Nephron (organoid): Measurements from ENCODE around the gene CXCR5.

Experiments
- H3K27ac Mint-ChIP-seq, 3 experiments: 2 replicates each; pipeline ENCODE4 v1.8.0; 2020; ENCODE audit warnings: mixed read lengths in 3 of 3, mild to moderate bottlenecking in 2 of 3, moderate library complexity in 1 of 3
- H3K27me3 Mint-ChIP-seq: 2 replicates; pipeline ENCODE4 v1.8.0; 2021; ENCODE audit warnings: low read depth, mild to moderate bottlenecking, moderate library complexity, mixed read lengths
- H3K36me3 Mint-ChIP-seq: 2 replicates; pipeline ENCODE4 v1.8.0; 2020; ENCODE audit warnings: low read depth, mixed read lengths
- H3K4me1 Mint-ChIP-seq: 2 replicates; pipeline ENCODE4 v1.8.0; 2020; ENCODE audit warnings: mixed read lengths
- H3K4me3 Mint-ChIP-seq, 3 experiments: 2 replicates each; pipeline ENCODE4 v1.8.0; 2020; ENCODE audit warnings: mild to moderate bottlenecking in 3 of 3, mixed read lengths in 3 of 3, moderate library complexity in 2 of 3
- H3K9me3 Mint-ChIP-seq: 2 replicates; pipeline ENCODE4 v1.8.0; 2020; ENCODE audit warnings: mixed read lengths
- CTCF ChIP-seq, 3 experiments: fragments of 200-600 bp; sonication (generic); IDR thresholded peaks; one replicate each; pipeline ENCODE4 v1.5.0; 2021; ENCODE audit warnings: antibody characterized with exemption in 3 of 3; ENCODE audit not compliant: unreplicated experiment in 3 of 3

The CXCR5 gene

GRCh38 chr11:118851970-118852369 is 31.7 kb upstream of the CXCR5 start:
- H3K27ac Mint-ChIP-seq: no peak overlapping the region
- H3K4me1 Mint-ChIP-seq: no peaks in the 10 kb centered on the region
- H3K9me3 Mint-ChIP-seq: no peaks in the 10 kb centered on the region
- TF ChIP-seq CTCF (IDR thresholded peaks at IDR 0.05; ENCODE audit: unreplicated experiment in 3 of 3): no peak
- H3K27me3 Mint-ChIP-seq: no peaks in the 10 kb centered on the region
- no peaks in the 10 kb centered on the region for H3K36me3 Mint-ChIP-seq
- H3K4me3 Mint-ChIP-seq: no peak overlapping the region

GRCh38 chr11:118853678-118854077 is 30.0 kb upstream of the CXCR5 start:
- Mint-ChIP-seq H3K9me3 (no peaks in the 10 kb centered on the region), H3K4me1 (no peaks in the 10 kb centered on the region), H3K27me3 (no peaks in the 10 kb centered on the region), H3K36me3 (no peaks in the 10 kb centered on the region), H3K27ac (no peak overlapping the region), H3K4me3 (no peak overlapping the region)
- TF ChIP-seq CTCF (IDR thresholded peaks at IDR 0.05; ENCODE audit: unreplicated experiment in 3 of 3): no peak

- Mint-ChIP-seq H3K36me3 (no peaks in the 10 kb centered on the region), H3K27me3 (no peaks in the 10 kb centered on the region), H3K27ac (no peak overlapping the region), H3K4me1 (no peaks in the 10 kb centered on the region), H3K9me3 (no peaks in the 10 kb centered on the region), H3K4me3 (no peak overlapping the region)
- no peak for TF ChIP-seq CTCF (IDR thresholded peaks at IDR 0.05; ENCODE audit: unreplicated experiment in 3 of 3)
Observed at GRCh38 chr11:118856314-118856713, 27.4 kb upstream of the CXCR5 start.

- no peaks in the 10 kb centered on the region for H3K9me3 Mint-ChIP-seq
- TF ChIP-seq CTCF (IDR thresholded peaks at IDR 0.05; ENCODE audit: unreplicated experiment in 3 of 3): no peak
- H3K27me3 Mint-ChIP-seq: no peaks in the 10 kb centered on the region
- no peaks in the 10 kb centered on the region for H3K4me1 Mint-ChIP-seq
- H3K36me3 Mint-ChIP-seq: no peaks in the 10 kb centered on the region
- no peak overlapping the region for H3K27ac Mint-ChIP-seq
- no peak overlapping the region for H3K4me3 Mint-ChIP-seq
Observed at GRCh38 chr11:118857385-118857784, 26.3 kb upstream of the CXCR5 start.

- no peak for TF ChIP-seq CTCF (IDR thresholded peaks at IDR 0.05; ENCODE audit: unreplicated experiment in 3 of 3)
- Mint-ChIP-seq H3K4me1 (no peaks in the 10 kb centered on the region), H3K4me3 (no peak overlapping the region), H3K27me3 (no peaks in the 10 kb centered on the region), H3K27ac (no peak overlapping the region), H3K36me3 (no peaks in the 10 kb centered on the region), H3K9me3 (no peaks in the 10 kb centered on the region)
Observed at GRCh38 chr11:118859973-118860372, 23.7 kb upstream of the CXCR5 start.

- H3K4me1 Mint-ChIP-seq: peaks cover 23% of the 10 kb centered on the region
- peak overlapping the region in 1 of 3 experiments; percentile 69 for H3K27ac Mint-ChIP-seq
- H3K9me3 Mint-ChIP-seq: no peaks in the 10 kb centered on the region
- TF ChIP-seq CTCF (IDR thresholded peaks at IDR 0.05; ENCODE audit: unreplicated experiment in 3 of 3): no peak
- H3K4me3 Mint-ChIP-seq: no peak overlapping the region
- H3K27me3 Mint-ChIP-seq: peaks cover 3% of the 10 kb centered on the region
- no peaks in the 10 kb centered on the region for H3K36me3 Mint-ChIP-seq
Observed at GRCh38 chr11:118868659-118869058, 15.0 kb upstream of the CXCR5 start.
